Left lobe of liver (tissue), 2 donors: ENCODE results near the gene LSAMP. TPM values are rescaled to one million over a fixed set of nuclear protein-coding genes. Genes with fewer than 3 reads are reported as not detected.

Experiments used
- ATAC-seq: fragments of 200-7000 bp; cut with Tn5 transposase; one replicate; pipeline ENCODE4 v1.9.1; 2020; ENCODE audit warnings: mild to moderate bottlenecking, moderate library complexity
- DNase-seq: peaks from one replicate; pipeline ENCODE4 v3.0.0-alpha.2; 2020; ENCODE audit warnings: low spot score
- total RNA-seq: library from RNA; stranded (reverse); gene quantifications from one replicate; pipeline ENCODE4 v1.2.1, GENCODE V29; 2021
- donor health status: DM: no; HTN: no; CAD: no; lungs with moderate emphysema.
- donor health status: DM: no; HTN: yes; CAD: no.

LSAMP gene
- total RNA-seq, 1 donor from 2014 or later = 0.28 TPM

GRCh38 chr3:116065501-116065900, 379.8 kb downstream of the LSAMP start:
- ATAC-seq = no peak

GRCh38 chr3:116064646-116065045, 380.6 kb downstream of the LSAMP start:
- ATAC-seq = no peak
- no peak for DNase-seq

More at GRCh38 chr3:116065501-116065900, 379.8 kb downstream of the LSAMP start:
- no peak for DNase-seq

GRCh38 chr3:116059421-116060096, 385.7 kb downstream of the LSAMP start:
- ATAC-seq (no peak), DNase-seq (no peak)

- ATAC-seq = no peak
- DNase-seq = no peak
Measured at GRCh38 chr3:116058844-116059243, 386.4 kb downstream of the LSAMP start.

- DNase-seq (no peak), ATAC-seq (no peak)
Measured at GRCh38 chr3:116057400-116058006, 387.8 kb downstream of the LSAMP start.

GRCh38 chr3:116056280-116056679, 389.0 kb downstream of the LSAMP start:
- no peak for ATAC-seq
- DNase-seq = no peak

GRCh38 chr3:116053017-116053416, 392.3 kb downstream of the LSAMP start:
- no peak for ATAC-seq
- no peak for DNase-seq

- ATAC-seq = no peak
- DNase-seq = no peak
Measured at GRCh38 chr3:116052602-116053001, 392.7 kb downstream of the LSAMP start.

- no peak for DNase-seq
- ATAC-seq = no peak
Measured at GRCh38 chr3:116051586-116051985, 393.7 kb downstream of the LSAMP start.

- DNase-seq = no peak
- no peak for ATAC-seq
Measured at GRCh38 chr3:116051040-116051439, 394.2 kb downstream of the LSAMP start.

- ATAC-seq (no peak), DNase-seq (no peak)
Measured at GRCh38 chr3:116050311-116050915, 394.9 kb downstream of the LSAMP start.

- DNase-seq (no peak), ATAC-seq (no peak)
Measured at GRCh38 chr3:116048991-116049390, 396.3 kb downstream of the LSAMP start.

- no peak for ATAC-seq
- DNase-seq = no peak
Measured at GRCh38 chr3:116046350-116046749, 398.9 kb downstream of the LSAMP start.

- ATAC-seq = no peak
Measured at GRCh38 chr3:116045314-116045713, 400.0 kb downstream of the LSAMP start.

GRCh38 chr3:116040152-116040551, 405.1 kb downstream of the LSAMP start:
- ATAC-seq = no peak
- DNase-seq = no peak

More at GRCh38 chr3:116045314-116045713, 400.0 kb downstream of the LSAMP start:
- DNase-seq = no peak

- no peak for DNase-seq
Measured at GRCh38 chr3:116039651-116039985, 405.7 kb downstream of the LSAMP start.

GRCh38 chr3:116038968-116039650, 406.2 kb downstream of the LSAMP start:
- no peak for DNase-seq
- no peak for ATAC-seq

More at GRCh38 chr3:116039651-116039985, 405.7 kb downstream of the LSAMP start:
- no peak for ATAC-seq

GRCh38 chr3:116037954-116038911, 407.1 kb downstream of the LSAMP start:
- ATAC-seq (no peak), DNase-seq (no peak)

GRCh38 chr3:116035429-116035828, 409.9 kb downstream of the LSAMP start:
- ATAC-seq (no peak), DNase-seq (no peak)

GRCh38 chr3:116034794-116035193, 410.5 kb downstream of the LSAMP start:
- no peak for DNase-seq
- no peak for ATAC-seq

GRCh38 chr3:116034086-116034485, 411.2 kb downstream of the LSAMP start:
- ATAC-seq (no peak), DNase-seq (no peak)
